Right cardiac atrium (tissue), 5 donors: ENCODE measurements around the gene NIPAL4. TPM values are rescaled to one million over a fixed set of nuclear protein-coding genes. Genes with fewer than 3 reads are reported as not detected.

Experiments used
- ATAC-seq, 2 donors: fragments of 200-7000 bp; cut with Tn5 transposase; one replicate each; pipeline versions ENCODE4 v1.8.0 to v1.9.1; 2020; ENCODE audit warnings: moderate library complexity in 2 of 2, mild to moderate bottlenecking in 1 of 2
- DNase-seq, 3 donors: peaks; one replicate each; pipeline ENCODE4 v3.0.0-alpha.2; 2020
- H3K27ac ChIP-seq: one replicate; pipeline ENCODE4 v1.5.1; 2013; ENCODE audit warnings: mild to moderate bottlenecking, low read length, control low read depth, moderate library complexity
- H3K27me3 ChIP-seq: one replicate; pipeline ENCODE4 v1.6.1; 2013; ENCODE audit not compliant: control insufficient read depth, insufficient read depth
- H3K4me1 ChIP-seq: one replicate; pipeline ENCODE4 v1.6.1; 2013; ENCODE audit warnings: low read length; ENCODE audit not compliant: control insufficient read depth, insufficient read depth
- H3K4me3 ChIP-seq: one replicate; pipeline ENCODE4 v1.5.1; 2013; ENCODE audit warnings: low read length, control low read depth
- H3K9me3 ChIP-seq: one replicate; pipeline ENCODE4 v1.6.1; 2013; ENCODE audit warnings: low read length; ENCODE audit not compliant: control insufficient read depth
- WGBS: extraction: QIAGEN DNeasy Blood & Tissue Kit; methylation state at CpG from one replicate; pipeline ENCODE4 v1.1.7; 2013; 5-methylcytosine and 5-hydroxymethylcytosine counted together
- intact Hi-C, 4 donors: fragments of 100-400 bp; cut with DNase I; formaldehyde crosslinking; loops; one replicate each; pipeline versions ENCODE4 v1.11.0 to v1.14.0; 2022 to 2023
- polyA plus RNA-seq: library from polyadenylated mRNA; stranded (reverse); fragments of 200-250 nt; gene quantifications from one replicate; pipeline ENCODE4 v1.2.3, GENCODE V29; 2013
- total RNA-seq, 4 donors: library from RNA; stranded (reverse); fragmentation: NEBNext Ultra II Directional; extraction: Animal tissue kit (Norgen Biotek cat#: 25700); gene quantifications; one replicate each; pipeline ENCODE4 v1.2.1, GENCODE V29; 2021
- donor health status: healthy with polysubstance abuse.
- donor health status: DM: no; HTN: yes; CAD: no.
- donor health status: DM: no; HTN: no; CAD: no.
- donor health status: DM: no; HTN: yes; CAD: no; lungs with severe emphysema.
- donor health status: DM: yes; HTN: yes; CAD: no.

Gene NIPAL4
- total and polyA plus RNA-seq, 5 donors, result 0.16 to 1.0 (median 0.24) TPM

DNA sequence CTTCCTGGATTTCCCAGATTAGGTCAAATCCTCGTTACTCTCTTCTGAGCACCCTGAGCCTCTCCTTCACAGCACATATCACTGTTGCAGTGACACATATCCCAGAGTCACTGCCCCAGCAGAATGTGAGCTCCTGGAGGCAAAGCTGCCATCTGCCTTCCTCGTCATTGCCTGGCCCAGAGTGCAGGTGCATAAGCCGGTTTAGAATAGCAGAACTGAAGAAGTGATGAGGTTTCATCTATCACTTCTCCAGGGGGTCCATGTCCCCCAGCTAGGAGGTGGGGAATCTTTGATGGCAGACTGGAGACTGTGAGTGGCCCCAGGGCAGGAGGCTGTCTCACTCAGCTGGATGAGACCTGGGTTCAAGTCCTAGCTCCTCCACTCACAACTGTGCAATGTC, 25.8 kb downstream of the NIPAL4 start:
- 89% methylated on average over 3 of the region's 3 CpGs for WGBS
- DNase-seq (no peak), ATAC-seq (no peak)
- intact Hi-C loops, result no loop called here
- H3K4me3 ChIP-seq, result no peak overlapping the region
- H3K4me1 ChIP-seq, result peaks cover 14% of the 10 kb centered on the region
- no peaks in the 10 kb centered on the region for H3K9me3 ChIP-seq
- no peak overlapping the region for H3K27ac ChIP-seq
- H3K27me3 ChIP-seq, result no peaks in the 10 kb centered on the region

DNA sequence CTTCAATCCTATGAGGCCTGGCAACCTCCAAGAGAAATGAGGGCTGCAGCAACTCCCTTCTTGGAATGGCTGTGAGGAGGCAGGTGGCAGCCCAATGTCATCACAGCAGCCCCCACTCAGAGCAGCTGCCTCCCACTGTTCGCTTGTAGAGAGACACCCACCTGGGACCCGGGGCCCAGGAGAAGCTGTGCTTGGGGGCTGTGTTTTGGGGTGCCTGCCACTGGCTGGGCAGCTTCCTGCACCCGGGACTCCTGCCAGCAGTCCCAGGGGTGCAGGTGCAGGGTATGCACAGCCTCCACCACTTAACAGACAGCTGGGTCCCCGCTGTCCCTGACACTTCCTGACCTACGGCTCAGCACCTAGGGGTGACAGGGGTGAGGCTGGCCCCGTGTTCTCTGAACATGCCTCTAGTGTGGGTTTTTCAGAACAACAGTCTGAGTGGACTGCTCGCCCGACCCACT, 26.2 kb downstream of the NIPAL4 start:
- 77% methylated on average over 8 of the region's 8 CpGs for WGBS
- no peaks in the 10 kb centered on the region for H3K9me3 ChIP-seq
- intact Hi-C loops, result no loop called here
- peak in 1 of 2 donors; percentile 16 for ATAC-seq
- peak overlapping the region; percentile 14 for H3K27ac ChIP-seq
- H3K27me3 ChIP-seq, result no peaks in the 10 kb centered on the region
- H3K4me3 ChIP-seq, result no peak overlapping the region
- DNase-seq, result peak in 1 of 3 donors; percentile 46
- peaks cover 14% of the 10 kb centered on the region for H3K4me1 ChIP-seq

DNA sequence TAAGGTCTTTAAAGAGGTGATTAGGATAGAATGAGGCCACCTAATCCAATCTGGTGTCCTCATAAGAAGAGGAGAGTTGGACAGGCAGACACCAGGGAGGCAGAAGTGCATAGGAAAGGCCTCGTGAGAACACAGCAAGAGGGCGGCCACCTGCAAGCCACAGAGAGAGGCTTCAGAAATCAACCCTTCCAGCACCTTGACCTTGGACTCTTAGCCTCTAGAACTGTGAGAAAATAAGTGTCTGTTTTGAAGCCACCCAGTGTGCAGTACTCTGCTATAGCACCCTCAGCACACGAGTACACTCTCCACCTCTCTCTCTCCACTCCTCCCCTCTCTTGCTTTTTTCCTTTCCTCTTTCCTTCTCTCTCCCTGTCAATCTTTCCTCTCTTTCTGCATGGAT, 26.8 kb downstream of the NIPAL4 start:
- no peak for DNase-seq
- no peak overlapping the region for H3K4me3 ChIP-seq
- H3K27me3 ChIP-seq, result no peaks in the 10 kb centered on the region
- 72% methylated on average over 3 of the region's 3 CpGs for WGBS
- intact Hi-C loops, result no loop called here
- peaks cover 14% of the 10 kb centered on the region for H3K4me1 ChIP-seq
- H3K27ac ChIP-seq, result no peak overlapping the region
- ATAC-seq, result no peak
- no peaks in the 10 kb centered on the region for H3K9me3 ChIP-seq

DNA sequence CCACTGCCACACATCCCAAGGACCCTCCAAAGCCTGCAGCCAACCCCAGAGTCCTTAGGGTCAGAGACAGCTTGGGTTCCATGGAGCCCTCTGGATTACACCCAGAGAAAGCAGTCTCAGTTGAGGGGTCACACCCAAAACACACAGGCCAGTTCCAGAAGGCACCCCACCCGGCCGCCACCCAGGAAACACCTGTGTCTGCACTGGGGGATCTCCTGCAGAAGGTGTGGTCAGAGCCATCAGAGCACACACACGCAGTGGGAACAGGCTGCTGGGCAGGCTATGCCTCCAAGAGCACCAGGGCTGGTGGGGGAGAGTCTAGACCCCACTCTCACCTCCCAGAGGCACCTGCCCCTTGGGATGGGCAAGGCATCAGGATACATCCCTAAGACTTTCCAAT, 27.3 kb downstream of the NIPAL4 start:
- no peak overlapping the region for H3K27ac ChIP-seq
- ATAC-seq, result no peak

DNA sequence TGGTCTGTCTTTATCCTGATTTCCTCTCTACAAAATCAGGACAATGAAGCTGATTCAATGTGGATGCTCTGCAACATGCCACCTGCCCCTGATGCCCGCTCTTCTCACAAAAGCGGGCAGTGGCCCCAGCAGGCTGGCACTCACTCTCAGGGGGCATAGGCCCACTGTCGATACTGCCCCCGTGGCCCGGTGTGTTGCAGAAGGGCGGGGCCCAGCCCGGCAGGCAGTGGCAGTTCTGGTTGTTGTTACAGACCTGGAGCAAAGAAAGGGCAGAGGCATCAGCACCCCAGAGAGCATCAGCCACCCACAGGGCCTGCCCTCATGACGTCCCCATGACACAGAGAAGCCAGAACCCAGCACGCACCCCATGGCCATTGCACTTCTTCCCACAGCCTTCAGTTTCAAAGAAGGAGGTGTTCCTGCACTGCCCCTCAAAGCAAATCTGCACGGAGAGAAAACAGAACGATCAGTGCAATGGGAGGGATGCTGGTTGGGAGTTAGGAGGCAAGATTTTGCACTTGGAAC, 31.5 kb downstream of the NIPAL4 start:
- H3K4me3 ChIP-seq, result no peak overlapping the region
- DNase-seq (no peak), ATAC-seq (no peak)
- 90% methylated on average over 11 of the region's 11 CpGs for WGBS
- no peaks in the 10 kb centered on the region for H3K27me3 ChIP-seq
- H3K27ac ChIP-seq, result no peak overlapping the region
- no peaks in the 10 kb centered on the region for H3K9me3 ChIP-seq
- no peaks in the 10 kb centered on the region for H3K4me1 ChIP-seq
- intact Hi-C loops, result no loop called here

More for the DNA sequence above, 27.3 kb downstream of the NIPAL4 start:
- Histone ChIP-seq H3K9me3 (no peaks in the 10 kb centered on the region), H3K4me3 (no peak overlapping the region), H3K4me1 (peaks cover 14% of the 10 kb centered on the region), H3K27me3 (no peaks in the 10 kb centered on the region)
- WGBS, result 87% methylated on average over 3 of the region's 3 CpGs
- intact Hi-C loops, result no loop called here
- no peak for DNase-seq

DNA sequence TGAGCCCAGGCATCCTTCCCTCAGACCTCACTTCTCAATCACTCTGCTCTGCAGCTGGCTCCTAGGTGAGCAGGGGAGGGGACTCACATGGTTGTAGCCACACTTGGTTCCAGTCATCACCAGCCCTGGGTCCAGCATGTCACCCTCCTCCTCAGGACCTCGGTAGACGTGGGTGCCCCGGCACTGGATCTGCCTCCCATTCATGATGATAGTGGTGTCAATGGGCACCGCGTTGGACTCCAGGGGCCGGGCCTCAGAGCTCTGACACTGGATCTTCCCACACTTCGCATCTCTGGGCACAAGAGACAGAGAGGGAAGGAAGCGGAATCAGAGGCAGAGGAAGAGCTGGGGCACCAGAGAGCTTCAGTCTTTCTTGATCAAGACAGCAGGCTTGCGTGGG, 32.9 kb downstream of the NIPAL4 start:
- 92% methylated on average over 9 of the region's 9 CpGs for WGBS
- DNase-seq (no peak), ATAC-seq (no peak)
- intact Hi-C loops, result no loop called here
- Histone ChIP-seq H3K27me3 (no peaks in the 10 kb centered on the region), H3K4me1 (no peaks in the 10 kb centered on the region), H3K27ac (no peak overlapping the region), H3K9me3 (no peaks in the 10 kb centered on the region), H3K4me3 (no peak overlapping the region)

DNA sequence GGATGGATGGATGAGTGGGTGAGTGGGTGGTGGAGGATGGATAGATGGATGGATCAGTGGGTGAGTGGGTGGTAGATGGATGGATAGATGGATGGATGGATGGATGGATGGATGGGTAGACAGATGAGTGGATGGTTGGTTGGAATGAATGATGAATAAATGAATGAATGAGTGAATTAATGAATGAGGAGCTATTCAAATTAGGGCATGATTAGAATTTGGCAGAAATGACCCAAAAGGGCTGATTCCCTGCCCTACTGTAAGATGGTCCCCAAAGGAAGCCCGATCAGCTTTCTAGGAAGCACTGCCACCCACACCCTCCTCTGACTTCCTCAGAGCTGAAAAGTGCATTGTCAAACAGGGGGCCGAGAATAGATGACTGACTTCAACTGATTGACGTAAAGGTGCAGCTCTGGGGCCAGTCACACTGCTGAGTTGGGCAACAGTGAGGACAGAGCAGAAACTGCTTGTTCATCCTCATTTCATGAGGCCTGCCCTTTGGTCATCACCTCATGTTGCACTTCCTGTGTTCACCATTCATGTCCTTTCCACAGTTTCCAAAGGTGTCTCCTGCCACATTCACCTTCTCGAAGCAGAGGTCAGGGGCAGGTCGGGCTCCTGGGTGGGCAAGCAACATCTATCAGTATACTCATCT, 34.3 kb downstream of the NIPAL4 start:
- 83% methylated on average over 5 of the region's 5 CpGs for WGBS
- Histone ChIP-seq H3K9me3 (no peaks in the 10 kb centered on the region), H3K27me3 (no peaks in the 10 kb centered on the region), H3K27ac (no peak overlapping the region), H3K4me1 (no peaks in the 10 kb centered on the region), H3K4me3 (no peak overlapping the region)
- ATAC-seq, result no peak
- intact Hi-C loops, result no loop called here
- no peak for DNase-seq

DNA sequence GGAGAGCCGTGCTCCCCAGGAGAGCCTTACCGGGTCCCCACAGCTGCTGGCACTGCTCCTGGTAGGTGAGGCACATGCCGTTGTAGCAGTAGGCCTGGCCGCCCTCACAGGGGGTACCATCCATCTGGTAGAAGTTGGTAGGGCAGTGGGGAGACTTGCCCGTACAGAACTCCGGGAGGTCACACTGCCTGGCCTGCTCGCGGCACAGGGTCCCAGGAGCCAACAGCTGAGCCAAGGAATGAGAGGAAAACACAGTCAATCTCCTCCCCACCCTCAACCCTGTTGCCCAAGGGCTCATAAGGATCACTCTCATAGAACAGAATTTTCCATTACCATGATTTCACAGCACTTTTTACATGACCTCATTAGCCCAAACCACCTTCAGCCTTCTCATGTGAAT, 36.9 kb downstream of the NIPAL4 start:
- Histone ChIP-seq H3K4me1 (no peaks in the 10 kb centered on the region), H3K9me3 (no peaks in the 10 kb centered on the region), H3K27me3 (no peaks in the 10 kb centered on the region), H3K27ac (no peak overlapping the region), H3K4me3 (no peak overlapping the region)
- 87% methylated on average over 8 of the region's 8 CpGs for WGBS
- DNase-seq, result peak in 1 of 3 donors; percentile 55
- peak in 1 of 2 donors; percentile 56 for ATAC-seq
- intact Hi-C loops, result no loop called here

DNA sequence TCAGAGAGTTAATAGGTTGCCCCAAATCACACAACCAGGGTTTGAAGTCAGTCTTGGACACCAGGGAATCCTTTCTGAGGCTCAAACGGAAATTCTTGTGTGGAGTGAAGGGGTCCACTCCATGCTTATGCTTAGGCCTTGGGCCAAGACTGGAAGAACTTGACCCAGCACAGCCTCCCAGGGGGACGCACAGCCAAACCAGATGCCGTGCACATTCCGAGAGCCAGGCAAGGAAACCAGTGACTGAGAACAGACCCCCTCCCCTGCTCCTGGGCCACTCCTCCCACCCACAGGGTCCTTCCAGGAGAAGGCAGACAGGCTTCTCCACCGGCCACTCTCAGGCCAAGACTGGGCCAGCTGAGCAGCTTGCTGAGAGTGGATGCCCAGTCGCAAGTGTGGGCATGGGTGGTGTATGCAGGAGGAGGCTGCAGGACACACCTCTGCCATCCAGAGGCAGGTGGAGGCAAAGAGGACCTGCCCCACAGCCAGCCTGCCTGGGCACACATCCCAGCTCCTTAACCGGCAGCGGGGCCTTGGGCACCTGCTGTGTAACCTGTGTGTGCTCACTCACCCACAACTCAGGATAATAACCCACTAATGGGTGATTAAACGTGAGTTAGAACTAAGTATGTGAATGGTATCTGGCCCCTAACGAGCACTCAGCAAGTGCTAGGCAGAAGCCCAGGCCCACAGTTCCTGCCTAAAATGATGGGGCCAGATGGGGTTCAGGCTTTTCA, 38.0 kb downstream of the NIPAL4 start:
- peak; percentile 16 to 40 for ATAC-seq
- 66% methylated on average over 10 of the region's 10 CpGs for WGBS
- no peak overlapping the region for H3K27ac ChIP-seq

DNA sequence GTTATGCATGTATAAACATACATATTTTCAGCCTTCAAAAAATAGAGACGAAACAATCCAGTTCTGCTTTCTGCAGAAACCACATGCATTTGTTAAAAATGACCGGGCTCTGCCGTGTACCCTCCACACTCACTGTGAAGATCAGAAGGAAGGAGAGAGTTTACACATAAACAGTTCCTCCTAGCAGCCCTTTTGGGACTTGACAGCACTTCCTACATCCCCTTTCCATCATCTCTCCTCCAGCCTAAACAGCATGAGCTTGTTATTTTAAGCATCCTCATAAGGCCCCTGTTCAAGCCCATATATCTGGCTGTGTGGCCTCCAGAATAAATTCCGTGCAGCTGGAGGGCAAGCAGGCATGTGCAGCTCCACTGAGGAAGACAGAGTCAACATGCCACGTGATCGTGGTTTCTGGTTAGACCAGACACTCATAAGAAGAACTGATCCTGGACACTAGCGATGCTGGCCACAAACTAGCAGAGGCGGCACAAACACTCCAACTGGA, 42.2 kb downstream of the NIPAL4 start:
- intact Hi-C loops, result no loop called here
- WGBS, result 81% methylated on average over 8 of the region's 8 CpGs
- no peak for ATAC-seq

More for the DNA sequence above, 38.0 kb downstream of the NIPAL4 start:
- Histone ChIP-seq H3K9me3 (no peaks in the 10 kb centered on the region), H3K4me3 (no peak overlapping the region), H3K4me1 (no peaks in the 10 kb centered on the region), H3K27me3 (no peaks in the 10 kb centered on the region)
- intact Hi-C loops, result no loop called here
- peak in 2 of 3 donors; percentile 52 to 67 for DNase-seq

DNA sequence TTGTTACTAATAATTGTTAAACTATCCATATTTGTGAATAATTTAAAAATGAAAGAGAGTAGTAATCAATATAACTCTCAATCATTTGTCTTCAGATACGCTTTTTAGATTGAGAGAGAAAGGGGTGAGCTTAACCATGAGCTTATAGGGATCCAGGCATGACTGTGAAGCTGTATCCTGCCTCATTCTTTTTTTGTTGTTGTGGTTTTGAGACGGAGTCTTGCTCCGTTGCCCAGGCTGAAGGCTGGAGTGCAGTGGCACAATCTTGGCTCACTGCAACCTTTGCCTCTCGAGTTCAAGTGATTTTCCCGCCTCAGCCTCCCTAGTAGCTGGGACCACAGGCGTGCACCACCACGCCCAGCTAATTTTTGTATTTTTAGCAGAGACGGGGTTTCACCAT, 44.0 kb downstream of the NIPAL4 start:
- 84% methylated on average over 8 of the region's 8 CpGs for WGBS
- Histone ChIP-seq H3K9me3 (no peaks in the 10 kb centered on the region), H3K4me1 (peaks cover 6% of the 10 kb centered on the region), H3K27me3 (no peaks in the 10 kb centered on the region), H3K27ac (no peak overlapping the region), H3K4me3 (no peak overlapping the region)
- intact Hi-C loops, result no loop called here
- ATAC-seq (no peak), DNase-seq (no peak)

More for the DNA sequence above, 42.2 kb downstream of the NIPAL4 start:
- peaks cover 4% of the 10 kb centered on the region for H3K4me1 ChIP-seq
- H3K4me3 ChIP-seq, result no peak overlapping the region
- no peaks in the 10 kb centered on the region for H3K9me3 ChIP-seq
- DNase-seq, result no peak
- no peaks in the 10 kb centered on the region for H3K27me3 ChIP-seq
- no peak overlapping the region for H3K27ac ChIP-seq
